K562 (cell line): ENCODE results near the gene TMEM100. TPM values are rescaled to one million over a fixed set of nuclear protein-coding genes. Genes with fewer than 3 reads are reported as not detected.

Experiments
- ATAC-seq: fragments of 200-7000 bp; cut with Tn5 transposase; 3 replicates; pipeline ENCODE4 v1.9.1; 2020; ENCODE audit warnings: moderate library complexity
- BruUV-seq: library from RNA; stranded (reverse); fragments of 400-500 nt; replicated peaks from 2 replicates; lab custom pipeline; 2021; lab: Mats Ljungman, UMichigan
- CTCF ChIA-PET: fragments of 300-600 bp; formaldehyde crosslinking; extraction: SDS; loops from one replicate; lab custom pipeline; 2021; ENCODE audit warnings: low intra/inter-chr PET ratio; lab: Yijun Ruan, JAX
- POLR2A ChIA-PET: fragments of 300-600, 350-650 bp; sonication (Branson Sonifier 250); formaldehyde crosslinking; extraction: SDS; loops from one replicate; lab custom pipeline; 2021; ENCODE audit warnings: antibody characterized with exemption, inconsistent platforms; lab: Yijun Ruan, JAX
- DNase-seq, 4 experiments: peaks; one replicate each; pipeline versions ENCODE4 v3.0.0 to v3.0.0-alpha.2; 2011 to 2018; ENCODE audit warnings: low spot score in 3 of 4, mixed read lengths in 3 of 4; ENCODE audit errors: extremely low read depth in 1 of 4
- FAIRE-seq: peaks from 2 replicates; lab custom pipeline; 2011; peaks lifted over from hg19 to GRCh38; lab: Jason Lieb, UNC
- H2AFZ ChIP-seq: 2 replicates; pipeline ENCODE4 v1.6.0; 2011; ENCODE audit warnings: low read depth, low read length, control low read depth, inconsistent platforms
- H3K27ac ChIP-seq: fragments of 200-600 bp; 3 replicates; pipeline ENCODE4 v1.8.0; 2011; ENCODE audit warnings: low read depth, mild to moderate bottlenecking, control low read depth, inconsistent platforms, low read length, moderate library complexity, mixed read lengths; ENCODE audit errors: extremely low read depth
- H3K27me3 ChIP-seq, 2 experiments: fragments of 300-600 bp in 1 of 2; 2 replicates in 1 of 2; 3 replicates in 1 of 2; pipeline versions ENCODE4 v1.6.0 to v1.8.0; 2011; ENCODE audit warnings: inconsistent platforms in 2 of 2, low read length in 2 of 2, mild to moderate bottlenecking in 1 of 2, mixed read lengths in 1 of 2, moderate library complexity in 1 of 2; ENCODE audit not compliant: control insufficient read depth in 2 of 2, insufficient read depth in 2 of 2
- H3K36me3 ChIP-seq: fragments of 300-600 bp; 3 replicates; pipeline ENCODE4 v1.8.0; 2011; ENCODE audit warnings: mild to moderate bottlenecking, low read length, inconsistent platforms; ENCODE audit not compliant: control insufficient read depth, insufficient read depth
- H3K4me1 ChIP-seq, 2 experiments: fragments of 200-600 bp in 1 of 2; replicated peaks in 1 of 2; 2 replicates in 1 of 2; 3 replicates in 1 of 2; pipeline versions ENCODE4 v1.5.1 to v1.8.0; 2011; ENCODE audit warnings: inconsistent platforms in 2 of 2, low read length in 2 of 2, mild to moderate bottlenecking in 1 of 2, mixed read lengths in 1 of 2, moderate library complexity in 1 of 2; ENCODE audit not compliant: control insufficient read depth in 2 of 2, insufficient read depth in 2 of 2
- H3K4me2 ChIP-seq: 2 replicates; pipeline ENCODE4 v1.6.1; 2011; ENCODE audit warnings: low read length, control low read depth, inconsistent platforms, mixed read lengths; ENCODE audit not compliant: insufficient read depth
- H3K4me3 ChIP-seq: fragments of 200-600 bp; sonication (generic), shearing (Covaris generic); 2 replicates; pipeline ENCODE4 v1.5.1; 2016; ENCODE audit warnings: control low read depth, inconsistent platforms
- H3K79me2 ChIP-seq: fragments of 200-600 bp; 3 replicates; pipeline ENCODE4 v1.8.0; 2011; ENCODE audit warnings: low read length, inconsistent platforms; ENCODE audit not compliant: control insufficient read depth, insufficient read depth
- H3K9ac ChIP-seq, 2 experiments: 2 replicates each; pipeline versions ENCODE4 v1.6.0 to v1.6.1; 2011; ENCODE audit warnings: low read depth in 2 of 2, low read length in 2 of 2, control low read depth in 1 of 2, inconsistent platforms in 1 of 2, mild to moderate bottlenecking in 1 of 2, mixed read lengths in 1 of 2; ENCODE audit not compliant: insufficient read depth in 1 of 2
- H3K9me1 ChIP-seq: one replicate; pipeline ENCODE4 v1.6.0; 2011; ENCODE audit warnings: inconsistent platforms, mild to moderate bottlenecking, low read length, moderate library complexity; ENCODE audit not compliant: control insufficient read depth, insufficient read depth
- H3K9me3 ChIP-seq: replicated peaks from 2 replicates; pipeline ENCODE4 v1.5.1; 2011; ENCODE audit warnings: low read depth, low read length, inconsistent platforms; ENCODE audit not compliant: control insufficient read depth, insufficient read depth
- H4K20me1 ChIP-seq: replicated peaks from 2 replicates; pipeline ENCODE4 v1.6.1; 2011; ENCODE audit warnings: low read length, inconsistent platforms, mixed read lengths; ENCODE audit not compliant: control insufficient read depth, insufficient read depth
- DLX4 ChIP-seq: fragments of 250-450 bp; sonication (Bioruptor Pico); IDR thresholded peaks from 2 replicates; pipeline ENCODE4 v1.6.1; 2021; ENCODE audit warnings: mild to moderate bottlenecking
- HDAC1 ChIP-seq, 2 experiments: fragments of 450-650 bp; IDR thresholded peaks; 2 replicates each; pipeline ENCODE4 v1.6.1; 2016 to 2017; ENCODE audit warnings: inconsistent platforms in 1 of 2, mild to moderate bottlenecking in 1 of 2, moderate library complexity in 1 of 2
- MXD1 ChIP-seq: fragments of 250-450 bp; sonication (Bioruptor Pico); IDR thresholded peaks from 2 replicates; pipeline ENCODE4 v1.8.0; 2021; ENCODE audit warnings: borderline replicate concordance, mild to moderate bottlenecking, moderate library complexity; ENCODE audit not compliant: poor library complexity, severe bottlenecking
- MYNN ChIP-seq, 2 experiments: sonication (generic); formaldehyde crosslinking in 1 of 2; IDR thresholded peaks; 2 replicates each; pipeline versions ENCODE4 v1.5.0 to v1.6.1; 2016 to 2020; ENCODE audit warnings: antibody characterized with exemption in 1 of 2, missing genetic modification reagents in 1 of 2
- NFE2L1 ChIP-seq: fragments of 450-650 bp; IDR thresholded peaks from 2 replicates; pipeline ENCODE4 v1.6.1; 2016; ENCODE audit warnings: missing genetic modification characterization, low read depth, mild to moderate bottlenecking, missing compliant biosample characterization, moderate library complexity, borderline replicate concordance
- ZNF12 ChIP-seq: sonication (generic); formaldehyde crosslinking; IDR thresholded peaks from 2 replicates; pipeline ENCODE4 v1.4.0; 2020; ENCODE audit warnings: mild to moderate bottlenecking, missing genetic modification reagents
- WGBS: fragments of 100-300 bp; shearing (Covaris generic); methylation state at CpG from one replicate; pipeline ENCODE4 v1.1.6; 2016; ENCODE audit warnings: low coverage, mixed read lengths; ENCODE audit not compliant: insufficient coverage; ENCODE audit errors: missing lambda C conversion rate; 5-methylcytosine and 5-hydroxymethylcytosine counted together
- in situ Hi-C: fragments of 300-500 bp; cut with MboI; formaldehyde crosslinking; loops from 4 replicates; pipeline ENCODE4 v1.15.0; 2018; ENCODE audit warnings: inconsistent platforms, mixed read lengths
- intact Hi-C: fragments of 100-400 bp; cut with micrococcal nuclease; formaldehyde crosslinking; loops from 2 replicates; pipeline ENCODE4 v1.14.2; 2022
- polyA plus RNA-seq, 8 experiments: library from polyadenylated mRNA; depleted of rRNA in 4 of 8; stranded (reverse) in 5 of 8; unstranded in 3 of 8; fragments of >200 nt; fragmentation: Nextera tagmentation in 2 of 8; fragmentation: Illumina TruSeq in 1 of 8; extraction: Ambion mirVana in 2 of 8; extraction: Trizol in 1 of 8; gene quantifications; 2 replicates each; pipeline versions ENCODE4 v1.2.1 to v1.2.3, GENCODE V29; 2011 to 2014; ENCODE audit warnings: inconsistent platforms in 1 of 8, missing spikeins in 1 of 8
- total RNA-seq, 7 experiments: library from RNA; depleted of rRNA in 6 of 7; stranded (reverse); fragments of >200 nt in 6 of 7; fragmentation: Illumina TruSeq in 2 of 7; extraction: Trizol in 2 of 7; gene quantifications; 2 replicates each; pipeline versions ENCODE4 v1.2.1 to v1.2.3, GENCODE V29; 2011 to 2021; ENCODE audit warnings: low replicate concordance in 1 of 7

Gene TMEM100
- total and polyA plus RNA-seq, 9 of the 15 experiments (the other 6 are each of a cell fraction or from before 2014, with no cell fraction given): 0.12 to 0.50 (median 0.19) TPM

GRCh38 chr17:55689672-55690071, 33.0 kb downstream of the TMEM100 start:
- H3K27me3 ChIP-seq: peaks cover 3% of the 10 kb centered on the region in 2 experiments; a peak in 2 of 5 replicates
- in situ Hi-C loops: no loop called here
- no peak for DNase-seq

More at GRCh38 chr17:55689672-55690071, 33.0 kb downstream of the TMEM100 start:
- no peaks in the 10 kb centered on the region for H3K4me1 ChIP-seq
- no peaks in the 10 kb centered on the region for H4K20me1 ChIP-seq
- intact Hi-C loops: no loop called here
- 5% methylated on average over 4 of the region's 4 CpGs for WGBS
- CTCF ChIA-PET: no interaction called here
- POLR2A ChIA-PET: no interaction called here
- H3K9ac ChIP-seq: no peak overlapping the region
- no TSS peak for BruUV-seq
- no peak overlapping the region for H3K4me2 ChIP-seq
- H3K79me2 ChIP-seq: no peaks in the 10 kb centered on the region
- TF ChIP-seq NFE2L1 (tag): no peak
- no peak for TF ChIP-seq DLX4
- TF ChIP-seq MYNN (IDR thresholded peaks at IDR 0.05): no peak
- no peak for TF ChIP-seq MYNN (CRISPR knock-in tag; IDR thresholded peaks at IDR 0.05)
- no peak for TF ChIP-seq HDAC1 (IDR thresholded peaks at IDR 0.05)
- no peak for TF ChIP-seq MXD1 (CRISPR knock-in tag)
- TF ChIP-seq ZNF12 (CRISPR knock-in tag): no peak
- TF ChIP-seq, all 486 proteins: peak for 0
- ATAC-seq: no peak
- Histone ChIP-seq H2AFZ (no peak overlapping the region), H3K9me3 (no peaks in the 10 kb centered on the region), H3K27ac (no peak overlapping the region), H3K4me3 (no peak overlapping the region), H3K9me1 (no peaks in the 10 kb centered on the region), H3K36me3 (no peaks in the 10 kb centered on the region)
- no peak for FAIRE-seq
